Glomerular endothelial cell (primary cell): ENCODE results near the gene C2orf66. TPM values are rescaled to one million over a fixed set of nuclear protein-coding genes. Genes with fewer than 3 reads are reported as not detected.

ENCODE experiments used
- DNase-seq: peaks from one replicate; pipeline ENCODE4 v3.0.0-alpha.2; 2011; ENCODE audit warnings: low read depth, low spot score; ENCODE audit errors: extremely low read depth
- total RNA-seq: library from RNA; depleted of rRNA; stranded (reverse); fragments of >200 nt; gene quantifications from 2 replicates; pipeline ENCODE4 v1.2.3, GENCODE V29; 2015

Gene C2orf66
- total RNA-seq, 1 donor from 2014 or later: 1.1 TPM

GRCh38 chr2:196767101-196767500 is 42.1 kb downstream of the C2orf66 start:
- no peak for DNase-seq

DNA sequence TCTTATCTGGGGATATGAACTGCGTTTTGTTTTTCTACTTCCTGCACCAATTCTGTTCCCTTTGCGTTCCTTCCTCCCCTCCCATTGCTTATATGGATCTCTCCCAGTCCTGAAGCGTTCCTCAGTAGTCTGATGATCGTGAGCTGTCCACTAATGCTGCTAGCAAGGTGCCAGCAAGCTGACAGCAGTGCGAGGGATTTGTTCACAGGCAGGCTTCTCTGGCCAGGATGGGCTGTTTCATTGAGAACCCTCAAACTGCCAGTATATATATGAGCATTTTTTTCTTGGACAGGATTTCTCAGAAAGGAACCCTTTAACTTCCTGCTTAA is 49.8 kb downstream of the C2orf66 start:
- DNase-seq: no peak

DNA sequence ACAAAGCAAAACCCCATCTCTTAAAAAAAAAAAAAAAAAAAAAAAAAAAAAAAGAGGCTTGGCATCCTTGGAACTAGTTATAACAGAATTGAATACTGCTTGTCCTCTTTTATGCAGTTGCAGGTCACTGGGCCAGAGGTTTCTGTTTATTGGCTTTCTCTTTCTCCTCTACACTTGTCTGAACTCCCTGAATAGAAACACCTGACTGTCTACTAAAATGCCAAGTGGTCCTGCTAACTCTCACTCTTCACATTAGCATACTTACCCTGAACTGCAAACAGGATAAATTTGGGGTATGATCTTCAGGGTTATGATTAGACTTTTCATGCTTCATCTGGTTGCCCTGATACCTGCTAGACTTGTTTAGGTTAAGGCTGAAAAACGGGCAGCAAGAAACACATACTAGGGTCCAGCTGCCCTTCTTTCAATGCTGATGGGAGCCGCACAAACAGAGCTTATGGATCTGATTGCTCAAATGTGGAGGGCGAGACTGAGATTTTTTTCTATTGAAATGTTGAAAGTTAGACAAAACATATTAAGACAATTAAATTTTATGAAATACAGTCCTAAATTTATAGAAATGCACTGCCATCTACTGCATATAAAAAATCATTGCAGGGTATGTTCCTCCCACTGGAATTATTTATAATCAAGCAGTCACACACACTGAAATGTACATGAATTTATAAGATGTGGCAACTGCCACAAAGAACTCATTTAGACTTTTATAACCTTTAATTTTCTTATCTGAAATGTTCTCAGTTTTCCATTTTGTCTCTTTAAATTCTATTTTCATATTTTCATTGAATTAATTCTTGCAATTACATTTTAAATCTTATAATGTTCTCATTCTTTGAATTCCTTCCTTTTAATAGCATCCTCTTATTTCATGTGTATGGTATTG is 50.4 kb downstream of the C2orf66 start:
- no peak for DNase-seq

Other genes starting within 250 kb of the C2orf66 start
- gene HECW2, start 215.8 kb downstream of the C2orf66 start, total RNA-seq: 71.9 and 95.6 TPM in 2 replicates
- gene CCDC150, start 169.6 kb downstream of the C2orf66 start, total RNA-seq: 1.6 and 3.8 TPM in 2 replicates
- gene GTF3C3, start 9.7 kb downstream of the C2orf66 start, total RNA-seq: 26.2 and 29.2 TPM in 2 replicates
- gene PGAP1, start 117.4 kb upstream of the C2orf66 start, total RNA-seq: 4.2 and 7.6 TPM in 2 replicates